Stomach (tissue), 9 donors: Measurements from ENCODE around the gene KLF17. TPM values are rescaled to one million over a fixed set of nuclear protein-coding genes. Genes with fewer than 3 reads are reported as not detected.

Source experiments
- DNase-seq, 2 donors: peaks; one replicate each; pipeline versions ENCODE4 v3.0.0 to v3.0.0-alpha.2; 2013 to 2019
- H3K27ac ChIP-seq, 5 donors: fragments of 200-600 bp in 4 of 5; sonication (generic) in 4 of 5; one replicate each; pipeline ENCODE4 v1.5.1; 2013 to 2019; ENCODE audit warnings: mild to moderate bottlenecking in 1 of 5, moderate library complexity in 1 of 5
- H3K27me3 ChIP-seq, 3 donors: fragments of 200-600 bp; sonication (generic); one replicate each; pipeline ENCODE4 v1.5.1; 2017 to 2019; ENCODE audit warnings: mixed run types in 1 of 3
- H3K36me3 ChIP-seq, 4 donors: fragments of 200-600 bp; sonication (generic); 1 replicate in 3 of 4; 2 replicates in 1 of 4; pipeline ENCODE4 v1.5.1; 2016 to 2019
- H3K4me1 ChIP-seq, 4 donors: fragments of 200-600 bp; sonication (generic); one replicate each; pipeline ENCODE4 v1.5.1; 2016 to 2019
- H3K4me3 ChIP-seq, 4 donors: fragments of 200-600 bp; sonication (generic) in 3 of 4; one replicate each; pipeline ENCODE4 v1.5.1; 2016 to 2019; ENCODE audit warnings: mild to moderate bottlenecking in 1 of 4
- H3K9me3 ChIP-seq, 4 donors: fragments of 200-600 bp; sonication (generic); one replicate each; pipeline ENCODE4 v1.5.1; 2016 to 2019
- EP300 ChIP-seq: sonication (generic); formaldehyde crosslinking; IDR thresholded peaks from one replicate; pipeline ENCODE4 v1.6.1; 2017; ENCODE audit warnings: antibody characterized with exemption
- POLR2A ChIP-seq, 4 donors: fragments of 450-650 bp; IDR thresholded peaks; one replicate each; pipeline ENCODE4 v1.6.1; 2016; ENCODE audit warnings: antibody characterized with exemption in 4 of 4, control low read depth in 2 of 4, mild to moderate bottlenecking in 1 of 4, moderate library complexity in 1 of 4
- POLR2AphosphoS5 ChIP-seq, 3 donors: sonication (generic); formaldehyde crosslinking; IDR thresholded peaks; one replicate each; pipeline ENCODE4 v1.6.1; 2016; ENCODE audit warnings: antibody characterized with exemption in 3 of 3
- WGBS, 5 donors: extraction: QIAGEN DNeasy Blood & Tissue Kit in 3 of 5; methylation state at CpG; one replicate each; pipeline versions ENCODE4 v1.1.5 to v1.1.7; 2013 to 2018; 5-methylcytosine and 5-hydroxymethylcytosine counted together
- intact Hi-C: fragments of 100-400 bp; cut with DNase I; formaldehyde crosslinking; loops from one replicate; pipeline ENCODE4 v1.15.1; 2023; ENCODE audit warnings: low total_unique reads
- polyA plus RNA-seq, 3 donors: library from polyadenylated mRNA; stranded (reverse); fragments of 200-250 nt; gene quantifications; one replicate each; pipeline ENCODE4 v1.2.3, GENCODE V29; 2013
- total RNA-seq, 5 donors: library from RNA; depleted of rRNA; stranded (reverse); fragments of >200 nt; gene quantifications; one replicate each; pipeline versions ENCODE4 v1.1.0 to v1.2.3, GENCODE V29; 2014 to 2016
- TF ChIP-seq, protein P1 (sequence below), 7 experiments: fragments of 450-650 bp in 4 of 7; fragments of 200-600 bp in 3 of 7; sonication (generic) in 3 of 7; IDR thresholded peaks; one replicate each; pipeline ENCODE4 v1.5.1; 2016 to 2019; ENCODE audit warnings: antibody characterized with exemption in 7 of 7, control low read depth in 2 of 7, mild to moderate bottlenecking in 1 of 7
- donor health status: healthy with polysubstance abuse.
- donor health status: Bipolar disorder and iron deficiency.
- donor health status: healthy.

KLF17 gene
- total and polyA plus RNA-seq, 8 donors, result 0.25 TPM; not detected in 7

DNA sequence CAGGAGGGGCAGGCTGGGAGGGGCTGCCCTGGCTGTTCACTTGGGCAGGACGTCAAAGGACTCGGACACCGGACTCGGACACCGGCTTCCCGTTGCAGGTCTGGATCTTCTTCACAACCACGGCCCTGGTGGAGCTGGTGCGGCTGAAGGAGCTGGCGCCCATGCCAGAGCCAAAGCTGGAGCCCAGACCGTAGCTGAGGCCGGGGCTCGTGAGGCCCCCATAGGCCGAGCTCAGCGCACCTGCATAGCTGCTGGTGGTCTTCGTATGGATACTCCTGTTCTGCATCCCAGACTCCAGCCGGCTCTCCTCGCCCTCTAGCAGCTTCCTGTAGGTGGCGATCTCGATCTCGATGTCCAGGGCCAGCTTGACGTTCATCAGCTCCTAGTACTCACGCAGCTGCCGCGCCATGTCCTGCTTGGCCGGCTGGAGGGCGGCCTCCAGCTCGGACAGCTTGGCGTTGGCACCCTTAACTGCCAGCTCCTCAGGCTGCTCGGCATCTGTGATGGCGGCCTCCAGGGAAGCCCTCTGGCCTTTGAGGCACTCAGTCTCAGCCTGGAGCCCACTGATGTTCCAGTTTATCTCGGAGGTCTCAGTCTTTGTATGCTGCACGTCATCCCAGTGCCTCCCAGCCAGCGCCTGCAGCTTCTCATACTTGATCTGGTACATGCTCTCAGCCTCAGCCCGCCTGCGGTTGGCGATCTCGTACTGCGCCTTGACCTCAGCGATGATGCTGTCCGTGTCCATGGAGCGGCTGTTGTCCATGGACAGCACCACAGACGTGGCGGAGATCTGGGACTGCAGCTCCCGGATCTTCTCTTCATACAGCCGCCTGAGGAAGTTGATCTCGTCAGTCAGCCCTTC, 15.1 kb upstream of the KLF17 start:
- Histone ChIP-seq H3K27me3 (peaks cover 0 to 26% (median 0%) of the 10 kb centered on the region in 3 donors), H3K4me3 (no peak overlapping the region), H3K9me3 (no peaks in the 10 kb centered on the region), H3K36me3 (no peaks in the 10 kb centered on the region), H3K4me1 (no peaks in the 10 kb centered on the region), H3K27ac (no peak overlapping the region)
- TF ChIP-seq POLR2A (IDR thresholded peaks at IDR 0.05), result no peak
- TF ChIP-seq EP300, result no peak
- no peak for TF ChIP-seq POLR2AphosphoS5 (IDR thresholded peaks at IDR 0.05)
- TF ChIP-seq, protein P1, sequence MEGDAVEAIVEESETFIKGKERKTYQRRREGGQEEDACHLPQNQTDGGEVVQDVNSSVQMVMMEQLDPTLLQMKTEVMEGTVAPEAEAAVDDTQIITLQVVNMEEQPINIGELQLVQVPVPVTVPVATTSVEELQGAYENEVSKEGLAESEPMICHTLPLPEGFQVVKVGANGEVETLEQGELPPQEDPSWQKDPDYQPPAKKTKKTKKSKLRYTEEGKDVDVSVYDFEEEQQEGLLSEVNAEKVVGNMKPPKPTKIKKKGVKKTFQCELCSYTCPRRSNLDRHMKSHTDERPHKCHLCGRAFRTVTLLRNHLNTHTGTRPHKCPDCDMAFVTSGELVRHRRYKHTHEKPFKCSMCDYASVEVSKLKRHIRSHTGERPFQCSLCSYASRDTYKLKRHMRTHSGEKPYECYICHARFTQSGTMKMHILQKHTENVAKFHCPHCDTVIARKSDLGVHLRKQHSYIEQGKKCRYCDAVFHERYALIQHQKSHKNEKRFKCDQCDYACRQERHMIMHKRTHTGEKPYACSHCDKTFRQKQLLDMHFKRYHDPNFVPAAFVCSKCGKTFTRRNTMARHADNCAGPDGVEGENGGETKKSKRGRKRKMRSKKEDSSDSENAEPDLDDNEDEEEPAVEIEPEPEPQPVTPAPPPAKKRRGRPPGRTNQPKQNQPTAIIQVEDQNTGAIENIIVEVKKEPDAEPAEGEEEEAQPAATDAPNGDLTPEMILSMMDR (IDR thresholded peaks at IDR 0.05), result no peak
- intact Hi-C loops, result no loop called here
- DNase-seq, result peak in 1 of 2 donors; percentile 47
- 60 to 74% (median 69%) methylated on average over 39 to 46 of the region's 46 CpGs for WGBS, 5 donors

DNA sequence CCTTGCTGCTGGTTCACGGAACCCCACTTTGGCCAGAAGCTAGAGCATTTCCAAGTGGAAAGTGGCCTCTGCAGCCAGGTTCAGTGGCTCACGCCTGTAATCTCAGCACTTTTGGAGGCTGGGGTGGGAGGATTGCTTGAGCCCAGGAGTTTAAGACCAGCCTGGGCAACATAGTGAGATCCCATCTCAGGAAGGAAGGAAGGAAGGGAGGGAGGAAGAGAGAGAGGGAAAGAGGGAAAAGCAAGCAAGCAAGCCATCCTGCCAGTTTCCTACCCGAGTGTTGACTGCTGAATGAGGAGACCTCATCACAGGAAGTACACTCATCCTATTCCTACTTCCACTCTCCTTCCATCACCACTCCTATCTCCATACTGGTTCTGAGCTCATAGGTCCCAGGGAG, 12.8 kb upstream of the KLF17 start:
- Histone ChIP-seq H3K4me3 (no peak overlapping the region), H3K27me3 (peaks cover 0 to 26% (median 0%) of the 10 kb centered on the region in 3 donors), H3K4me1 (no peaks in the 10 kb centered on the region), H3K36me3 (no peaks in the 10 kb centered on the region), H3K27ac (no peak overlapping the region), H3K9me3 (no peaks in the 10 kb centered on the region)
- TF ChIP-seq, protein P1 (IDR thresholded peaks at IDR 0.05), result no peak
- TF ChIP-seq EP300 (no peak), POLR2AphosphoS5 (IDR thresholded peaks at IDR 0.05) (no peak), POLR2A (IDR thresholded peaks at IDR 0.05) (no peak)
- intact Hi-C loops, result no loop called here
- 68 to 88% (median 76%) methylated on average over 3 of the region's 3 CpGs for WGBS, 5 donors
- DNase-seq, result no peak

DNA sequence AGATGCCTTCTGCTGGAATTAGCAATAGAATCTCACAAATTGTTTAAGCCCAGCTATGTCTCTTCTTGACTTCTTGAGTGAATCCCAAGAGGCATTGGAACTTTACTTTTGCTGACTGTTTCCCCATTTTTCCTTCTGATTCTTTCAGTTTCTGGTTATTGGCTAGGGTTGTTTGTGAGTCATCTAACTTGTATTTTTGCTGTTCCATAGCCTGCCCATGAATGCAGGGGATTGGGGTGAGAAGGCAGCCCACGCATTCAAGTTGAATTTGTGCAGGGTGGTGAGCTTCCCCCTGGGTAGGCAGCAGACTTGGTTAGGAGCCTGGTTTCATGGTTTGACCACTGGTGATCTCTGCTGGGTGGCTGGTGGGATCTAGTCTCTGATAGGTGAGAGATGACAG, 10.4 kb upstream of the KLF17 start:
- no peak for DNase-seq
- WGBS, 5 donors, result 63 to 93% (median 79%) methylated on average over 1 of the region's 1 CpG
- Histone ChIP-seq H3K4me1 (no peaks in the 10 kb centered on the region), H3K36me3 (no peaks in the 10 kb centered on the region), H3K27me3 (peaks cover 0 to 22% (median 0%) of the 10 kb centered on the region in 3 donors), H3K4me3 (no peak overlapping the region), H3K27ac (no peak overlapping the region), H3K9me3 (no peaks in the 10 kb centered on the region)
- no peak for TF ChIP-seq POLR2A (IDR thresholded peaks at IDR 0.05)
- TF ChIP-seq, protein P1 (IDR thresholded peaks at IDR 0.05), result no peak
- no peak for TF ChIP-seq POLR2AphosphoS5 (IDR thresholded peaks at IDR 0.05)
- TF ChIP-seq EP300, result no peak
- intact Hi-C loops, result no loop called here

DNA sequence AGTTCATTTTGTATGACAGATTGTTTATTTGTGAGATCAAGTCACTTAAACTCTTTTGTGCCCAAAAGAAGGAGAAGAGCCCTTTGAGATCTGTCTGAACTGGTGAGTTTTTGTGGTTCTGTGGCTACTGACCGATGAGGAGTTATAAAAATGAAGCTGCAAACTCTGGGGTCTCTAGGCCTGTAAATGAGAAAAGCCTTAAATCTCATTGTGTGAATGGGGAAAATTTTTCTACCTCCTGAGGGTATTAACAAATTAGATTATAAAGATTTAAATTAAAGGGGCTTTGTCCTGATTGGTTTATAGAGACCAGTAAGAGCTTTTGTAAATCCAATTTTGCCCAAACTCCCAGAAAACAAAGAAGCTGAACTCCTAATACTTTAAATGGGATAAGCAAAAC, 9.7 kb upstream of the KLF17 start:
- no peak overlapping the region for H3K27ac ChIP-seq
- TF ChIP-seq POLR2A (IDR thresholded peaks at IDR 0.05) (no peak), POLR2AphosphoS5 (IDR thresholded peaks at IDR 0.05) (no peak), EP300 (no peak)
- TF ChIP-seq, protein P1 (IDR thresholded peaks at IDR 0.05), result no peak
- H3K9me3 ChIP-seq, result no peaks in the 10 kb centered on the region
- intact Hi-C loops, result no loop called here
- WGBS, 5 donors, result 87 to 96% (median 91%) methylated on average over 1 of the region's 1 CpG
- no peaks in the 10 kb centered on the region for H3K36me3 ChIP-seq
- no peak overlapping the region for H3K4me3 ChIP-seq
- DNase-seq, result no peak
- H3K27me3 ChIP-seq, result peaks cover 0 to 14% (median 0%) of the 10 kb centered on the region in 3 donors
- H3K4me1 ChIP-seq, result no peaks in the 10 kb centered on the region
